H1 (cell line): Measurements from ENCODE around the gene FOXL3. TPM values are rescaled to one million over a fixed set of nuclear protein-coding genes. Genes with fewer than 3 reads are reported as not detected.

Experiments used
- CHD2 ChIP-seq: IDR thresholded peaks from 2 replicates; pipeline ENCODE4 v1.6.1; 2012; ENCODE audit warnings: low read length, improper control_type of control experiment
- SAP30 ChIP-seq: fragments of 300-600 bp; sonication (generic); IDR thresholded peaks from 2 replicates; pipeline ENCODE4 v1.7.1; 2012; ENCODE audit warnings: low read length, moderate library complexity, mild to moderate bottlenecking, inconsistent platforms; ENCODE audit not compliant: insufficient read depth, insufficient replicate concordance
- SRF ChIP-seq: IDR thresholded peaks from 2 replicates; pipeline ENCODE4 v1.6.1; 2011; ENCODE audit warnings: mild to moderate bottlenecking, low read depth, low read length, moderate library complexity
- polyA plus RNA-seq, 7 experiments: library from polyadenylated mRNA; depleted of rRNA in 3 of 7; stranded (reverse) in 5 of 7; unstranded in 2 of 7; fragments of >200 nt in 5 of 7; fragments of 200-250 nt in 2 of 7; gene quantifications; 1 replicate in 5 of 7; 2 replicates in 1 of 7; 4 replicates in 1 of 7; pipeline versions ENCODE4 v1.2.1 to v1.2.3, GENCODE V29; 2011 to 2013; ENCODE audit warnings: missing spikeins in 2 of 7, mixed read lengths in 2 of 7
- total RNA-seq: library from RNA; stranded (reverse); fragmentation: NEBNext Ultra II Directional; extraction: Animal tissue kit (Norgen Biotek cat#: 25700); gene quantifications from 2 replicates; pipeline ENCODE4 v1.2.1, GENCODE V29; 2021
- TF ChIP-seq, protein P1 (sequence below): IDR thresholded peaks from 2 replicates; pipeline ENCODE4 v1.6.1; 2011; ENCODE audit warnings: low read depth, mild to moderate bottlenecking, low read length; ENCODE audit not compliant: insufficient read depth

FOXL3 gene
- total and polyA plus RNA-seq, 2 of the 8 experiments (the other 6 are each of a cell fraction or from before 2014, with no cell fraction given): not detected

GRCh38 chr7:298743-299142 lies 8.8 kb downstream of the FOXL3 start (continued):
- TF ChIP-seq, protein P1, sequence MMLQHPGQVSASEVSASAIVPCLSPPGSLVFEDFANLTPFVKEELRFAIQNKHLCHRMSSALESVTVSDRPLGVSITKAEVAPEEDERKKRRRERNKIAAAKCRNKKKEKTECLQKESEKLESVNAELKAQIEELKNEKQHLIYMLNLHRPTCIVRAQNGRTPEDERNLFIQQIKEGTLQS: no peak
- TF ChIP-seq CHD2 (no peak), SRF (no peak), SAP30 (no peak)
